GM12873 (cell line): ENCODE data around the gene SIK3.

ENCODE experiments used
- CTCF ChIP-seq: IDR thresholded peaks from 2 replicates; pipeline ENCODE4 v1.5.1; 2012; ENCODE audit warnings: low read depth, mild to moderate bottlenecking, moderate library complexity, low read length, control low read depth; ENCODE audit not compliant: insufficient read depth; ENCODE audit errors: missing control alignments

Gene SIK3

GRCh38 chr11:116879800-116880625, 218.2 kb downstream of the SIK3 start:
- peak; percentile 77 for TF ChIP-seq CTCF

- no peak for TF ChIP-seq CTCF
These were observed 221.6 kb downstream of the SIK3 start for GRCh38 chr11:116876656-116877055.

- no peak for TF ChIP-seq CTCF
These were observed 223.0 kb downstream of the SIK3 start for GRCh38 chr11:116875194-116875593.

GRCh38 chr11:116874251-116874650, 224.0 kb downstream of the SIK3 start:
- no peak for TF ChIP-seq CTCF

- TF ChIP-seq CTCF: no peak
These were observed 224.8 kb downstream of the SIK3 start for GRCh38 chr11:116873381-116873780.

- TF ChIP-seq CTCF: no peak
These were observed 227.0 kb downstream of the SIK3 start for GRCh38 chr11:116871248-116871647.

- no peak for TF ChIP-seq CTCF
These were observed 228.2 kb downstream of the SIK3 start for GRCh38 chr11:116870054-116870453.

GRCh38 chr11:116869610-116870009, 228.6 kb downstream of the SIK3 start:
- TF ChIP-seq CTCF: no peak
